Measurements from ENCODE around the gene ZBTB20. TPM values are rescaled to one million over a fixed set of nuclear protein-coding genes. Genes with fewer than 3 reads are reported as not detected.

The ZBTB20 gene
- polyA plus RNA-seq, 3 donors = 1.3 to 3.2 (median 2.0) TPM

DNA sequence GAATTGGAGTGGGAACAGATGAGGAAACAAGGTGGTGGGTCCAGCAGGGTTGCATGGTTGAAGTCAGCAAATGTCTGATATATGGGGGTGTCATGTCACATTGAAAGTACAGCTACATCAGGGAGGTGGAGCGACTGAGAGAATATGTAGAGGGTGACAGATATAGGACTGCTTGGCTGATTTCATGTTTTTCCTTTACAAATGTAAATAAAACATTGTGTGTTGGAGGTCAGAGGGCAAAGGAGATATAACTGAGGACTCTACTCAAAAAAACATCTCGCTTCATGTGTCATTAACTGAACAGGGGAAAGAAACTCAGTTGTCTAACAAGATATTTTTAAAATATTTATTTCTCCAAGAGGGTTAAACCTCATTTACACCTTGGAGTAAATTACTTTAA, 675.6 kb downstream of the ZBTB20 start:
- Histone ChIP-seq H3K79me2 (ENCODE audit: insufficient read depth, low read length) (no peaks in the 10 kb centered on the region), H2AFZ (ENCODE audit: insufficient read depth, low read depth, low read length, poor library complexity, severe bottlenecking) (no peak overlapping the region), H3K4me2 (replicated peaks; ENCODE audit: extremely low read depth, low read length, poor library complexity, severe bottlenecking) (no peak overlapping the region), H4K20me1 (ENCODE audit: insufficient read depth, low read length) (no peaks in the 10 kb centered on the region), H3K4me3 (replicated peaks in 1 of 3; ENCODE audit: low read depth in 2 of 3, low read length in 3 of 3) (no peak overlapping the region), H3K4me1 (ENCODE audit: control insufficient read depth in 1 of 2, insufficient read depth in 2 of 2, low read length in 2 of 2) (no peaks in the 10 kb centered on the region), H3K27me3 (ENCODE audit: control insufficient read depth in 2 of 2, insufficient read depth in 2 of 2, low read length in 2 of 2) (no peaks in the 10 kb centered on the region), H3K9ac (ENCODE audit: insufficient read depth, low read length, poor library complexity, severe bottlenecking) (no peak overlapping the region), H3K36me3 (replicated peaks in 1 of 2; ENCODE audit: control insufficient read depth in 1 of 2, insufficient read depth in 2 of 2, low read length in 2 of 2) (no peaks in the 10 kb centered on the region), H3K27ac (ENCODE audit: low read depth in 1 of 2, low read length in 2 of 2) (no peak overlapping the region), H3K9me3 (replicated peaks in 1 of 2; ENCODE audit: control insufficient read depth in 1 of 2, insufficient read depth in 1 of 2, low read length in 2 of 2) (no peaks in the 10 kb centered on the region)
- TF ChIP-seq, protein P1, sequence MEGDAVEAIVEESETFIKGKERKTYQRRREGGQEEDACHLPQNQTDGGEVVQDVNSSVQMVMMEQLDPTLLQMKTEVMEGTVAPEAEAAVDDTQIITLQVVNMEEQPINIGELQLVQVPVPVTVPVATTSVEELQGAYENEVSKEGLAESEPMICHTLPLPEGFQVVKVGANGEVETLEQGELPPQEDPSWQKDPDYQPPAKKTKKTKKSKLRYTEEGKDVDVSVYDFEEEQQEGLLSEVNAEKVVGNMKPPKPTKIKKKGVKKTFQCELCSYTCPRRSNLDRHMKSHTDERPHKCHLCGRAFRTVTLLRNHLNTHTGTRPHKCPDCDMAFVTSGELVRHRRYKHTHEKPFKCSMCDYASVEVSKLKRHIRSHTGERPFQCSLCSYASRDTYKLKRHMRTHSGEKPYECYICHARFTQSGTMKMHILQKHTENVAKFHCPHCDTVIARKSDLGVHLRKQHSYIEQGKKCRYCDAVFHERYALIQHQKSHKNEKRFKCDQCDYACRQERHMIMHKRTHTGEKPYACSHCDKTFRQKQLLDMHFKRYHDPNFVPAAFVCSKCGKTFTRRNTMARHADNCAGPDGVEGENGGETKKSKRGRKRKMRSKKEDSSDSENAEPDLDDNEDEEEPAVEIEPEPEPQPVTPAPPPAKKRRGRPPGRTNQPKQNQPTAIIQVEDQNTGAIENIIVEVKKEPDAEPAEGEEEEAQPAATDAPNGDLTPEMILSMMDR (IDR thresholded peaks at IDR 0.05) = no peak
- no CpG with 5 or more reads among the region's 2 CpGs for WGBS (ENCODE audit: insufficient coverage)
- H3K4me1 Mint-ChIP-seq = no peaks in the 10 kb centered on the region
- no peak overlapping the region for H3K4me3 Mint-ChIP-seq
- no peak overlapping the region for H3K27ac Mint-ChIP-seq
- no peaks in the 10 kb centered on the region for H3K27me3 Mint-ChIP-seq (ENCODE audit: low read depth in 3 of 3)
- H3K36me3 Mint-ChIP-seq = no peaks in the 10 kb centered on the region
- intact Hi-C loops (cut with micrococcal nuclease) = no loop called here
- no peak for DNase-seq
- H3K9me3 Mint-ChIP-seq = peaks cover 0 to 2% (median 0%) of the 10 kb centered on the region in 7 donors

DNA sequence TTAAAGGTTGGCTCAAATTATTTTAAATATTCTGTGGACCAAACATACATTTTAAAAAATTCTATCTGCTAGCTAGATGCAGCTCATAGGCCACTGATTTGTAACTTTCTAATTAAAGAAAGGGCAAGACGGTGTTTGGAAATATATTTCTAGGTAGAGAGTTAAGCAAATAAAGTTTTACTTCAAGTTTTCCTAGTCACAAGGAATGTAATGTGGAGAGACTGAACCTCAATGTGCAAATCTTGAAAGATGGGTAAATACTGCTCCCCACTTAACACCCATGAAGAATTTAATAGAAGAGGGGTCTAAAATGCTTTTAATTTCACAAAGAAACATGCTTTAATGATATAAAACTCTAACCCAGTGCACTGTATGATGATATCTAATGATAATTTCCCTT, 678.0 kb downstream of the ZBTB20 start:
- no peak overlapping the region for H3K27ac Mint-ChIP-seq
- intact Hi-C loops (cut with micrococcal nuclease) = no loop called here
- Histone ChIP-seq H3K79me2 (ENCODE audit: insufficient read depth, low read length) (no peaks in the 10 kb centered on the region), H3K4me2 (replicated peaks; ENCODE audit: extremely low read depth, low read length, poor library complexity, severe bottlenecking) (no peak overlapping the region), H3K9me3 (replicated peaks in 1 of 2; ENCODE audit: control insufficient read depth in 1 of 2, insufficient read depth in 1 of 2, low read length in 2 of 2) (no peaks in the 10 kb centered on the region), H3K9ac (ENCODE audit: insufficient read depth, low read length, poor library complexity, severe bottlenecking) (no peak overlapping the region), H3K4me1 (ENCODE audit: control insufficient read depth in 1 of 2, insufficient read depth in 2 of 2, low read length in 2 of 2) (no peaks in the 10 kb centered on the region), H4K20me1 (ENCODE audit: insufficient read depth, low read length) (no peaks in the 10 kb centered on the region), H3K36me3 (replicated peaks in 1 of 2; ENCODE audit: control insufficient read depth in 1 of 2, insufficient read depth in 2 of 2, low read length in 2 of 2) (no peaks in the 10 kb centered on the region), H3K27ac (ENCODE audit: low read depth in 1 of 2, low read length in 2 of 2) (no peak overlapping the region), H3K27me3 (ENCODE audit: control insufficient read depth in 2 of 2, insufficient read depth in 2 of 2, low read length in 2 of 2) (no peaks in the 10 kb centered on the region), H2AFZ (ENCODE audit: insufficient read depth, low read depth, low read length, poor library complexity, severe bottlenecking) (no peak overlapping the region), H3K4me3 (replicated peaks in 1 of 3; ENCODE audit: low read depth in 2 of 3, low read length in 3 of 3) (no peak overlapping the region)
- H3K36me3 Mint-ChIP-seq = no peaks in the 10 kb centered on the region
- peaks cover 0 to 1% (median 0%) of the 10 kb centered on the region in 3 donors for H3K27me3 Mint-ChIP-seq (ENCODE audit: low read depth in 3 of 3)
- H3K4me1 Mint-ChIP-seq = no peaks in the 10 kb centered on the region
- DNase-seq = no peak
- WGBS (ENCODE audit: insufficient coverage) = no CpG with 5 or more reads among the region's 1 CpG
- peaks cover 0 to 2% (median 0%) of the 10 kb centered on the region in 7 donors for H3K9me3 Mint-ChIP-seq
- TF ChIP-seq, protein P1 (IDR thresholded peaks at IDR 0.05) = no peak
- H3K4me3 Mint-ChIP-seq = no peak overlapping the region

Measured in CD14-positive monocyte (primary cell).